Astrocyte of the spinal cord (primary cell): ENCODE results near the gene AREG.

Experiments
- DNase-seq: peaks from one replicate; pipeline ENCODE4 v3.0.0; 2011; ENCODE audit warnings: low read depth, low spot score
- H3K4me3 ChIP-seq: 2 replicates; pipeline ENCODE4 v1.5.1; 2011; ENCODE audit warnings: low read depth, mild to moderate bottlenecking, low read length, moderate library complexity
- in situ Hi-C: cut with HindIII; loops from 2 replicates; pipeline ENCODE4 v1.10.0; 2017; ENCODE audit warnings: low sequenced_read_pairs
- TF ChIP-seq, protein P1 (sequence below): IDR thresholded peaks from 2 replicates; pipeline ENCODE4 v1.5.1; 2012; ENCODE audit warnings: low read depth, mild to moderate bottlenecking, low read length, inconsistent platforms

Gene AREG

DNA sequence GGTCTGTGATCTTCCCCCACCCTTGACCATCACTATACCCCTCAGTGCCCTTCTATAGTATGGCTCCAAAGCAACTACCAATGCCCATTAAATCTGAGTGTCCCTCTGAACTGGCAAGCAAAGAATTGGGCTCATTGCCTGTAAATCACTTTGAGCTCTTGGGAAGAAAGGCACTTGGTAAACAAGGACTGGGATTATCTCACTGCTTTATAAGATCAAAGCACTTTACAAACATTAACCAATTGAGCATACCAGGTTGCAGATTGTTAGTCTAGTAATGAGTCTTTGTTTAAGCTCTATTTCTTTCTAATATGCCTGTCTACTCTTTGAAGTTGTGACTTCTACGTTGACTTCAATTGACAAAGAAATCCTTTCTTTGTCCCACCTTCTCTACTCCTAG lies 34.1 kb downstream of the AREG start:
- TF ChIP-seq, protein P1, sequence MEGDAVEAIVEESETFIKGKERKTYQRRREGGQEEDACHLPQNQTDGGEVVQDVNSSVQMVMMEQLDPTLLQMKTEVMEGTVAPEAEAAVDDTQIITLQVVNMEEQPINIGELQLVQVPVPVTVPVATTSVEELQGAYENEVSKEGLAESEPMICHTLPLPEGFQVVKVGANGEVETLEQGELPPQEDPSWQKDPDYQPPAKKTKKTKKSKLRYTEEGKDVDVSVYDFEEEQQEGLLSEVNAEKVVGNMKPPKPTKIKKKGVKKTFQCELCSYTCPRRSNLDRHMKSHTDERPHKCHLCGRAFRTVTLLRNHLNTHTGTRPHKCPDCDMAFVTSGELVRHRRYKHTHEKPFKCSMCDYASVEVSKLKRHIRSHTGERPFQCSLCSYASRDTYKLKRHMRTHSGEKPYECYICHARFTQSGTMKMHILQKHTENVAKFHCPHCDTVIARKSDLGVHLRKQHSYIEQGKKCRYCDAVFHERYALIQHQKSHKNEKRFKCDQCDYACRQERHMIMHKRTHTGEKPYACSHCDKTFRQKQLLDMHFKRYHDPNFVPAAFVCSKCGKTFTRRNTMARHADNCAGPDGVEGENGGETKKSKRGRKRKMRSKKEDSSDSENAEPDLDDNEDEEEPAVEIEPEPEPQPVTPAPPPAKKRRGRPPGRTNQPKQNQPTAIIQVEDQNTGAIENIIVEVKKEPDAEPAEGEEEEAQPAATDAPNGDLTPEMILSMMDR, result no peak
- H3K4me3 ChIP-seq, result no peak overlapping the region
- no peak for DNase-seq
- in situ Hi-C loops, result no loop called here

DNA sequence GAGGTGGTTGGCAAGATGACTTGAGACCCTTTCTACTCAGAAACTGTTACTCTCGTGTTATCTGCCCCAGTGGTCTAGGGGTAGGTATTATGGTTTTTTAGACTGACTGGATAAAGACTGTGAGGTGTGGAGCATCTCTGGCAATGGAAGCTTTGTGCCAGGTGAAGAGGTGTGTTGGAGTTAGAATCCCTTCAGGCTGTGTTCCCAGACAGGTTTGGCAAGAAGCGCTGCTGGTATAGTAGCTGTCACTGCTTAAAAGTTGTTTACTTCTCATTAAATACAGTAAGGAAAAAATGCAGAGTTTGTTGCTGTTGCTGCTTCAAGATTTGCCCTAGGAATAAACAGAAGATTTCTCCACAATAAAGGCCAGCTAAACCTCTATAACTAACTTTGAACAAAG lies 35.3 kb downstream of the AREG start:
- no peak overlapping the region for H3K4me3 ChIP-seq
- in situ Hi-C loops, result no loop called here
- no peak for DNase-seq
- TF ChIP-seq, protein P1, result no peak

DNA sequence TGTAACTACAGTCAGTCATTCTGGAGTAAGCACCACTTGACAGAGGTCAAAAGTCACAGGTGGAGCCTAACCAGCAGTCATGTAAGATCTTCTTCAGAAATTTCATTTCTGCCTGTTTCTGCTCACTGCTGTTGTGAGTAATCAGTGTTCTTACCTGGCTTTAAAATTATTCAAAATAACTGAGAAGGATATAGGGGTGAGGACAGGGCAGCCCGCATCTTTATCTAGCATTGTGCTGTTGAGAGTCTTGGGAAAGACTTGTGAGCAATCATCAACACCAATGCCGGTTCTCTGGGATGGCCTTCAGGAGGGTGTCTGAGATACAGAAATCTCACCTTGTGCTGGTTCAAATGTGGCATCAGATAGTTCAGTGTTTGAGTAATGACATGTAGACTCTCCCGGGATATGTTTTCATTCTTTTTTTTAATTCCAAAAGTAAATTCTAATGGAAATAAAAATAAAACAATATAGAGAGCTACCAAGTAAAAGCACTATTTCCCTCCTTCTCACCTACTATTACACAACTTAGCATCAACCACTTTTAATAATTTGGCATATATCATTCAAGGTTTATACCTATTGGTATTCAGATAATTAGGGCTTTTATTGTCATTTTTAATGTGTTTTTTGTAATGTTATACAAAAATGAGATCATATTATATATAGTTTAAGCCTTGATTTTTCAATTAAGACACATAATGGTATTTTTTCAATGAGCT lies 37.1 kb downstream of the AREG start:
- in situ Hi-C loops, result no loop called here
- DNase-seq, result no peak
- H3K4me3 ChIP-seq, result no peak overlapping the region
- TF ChIP-seq, protein P1, result no peak

DNA sequence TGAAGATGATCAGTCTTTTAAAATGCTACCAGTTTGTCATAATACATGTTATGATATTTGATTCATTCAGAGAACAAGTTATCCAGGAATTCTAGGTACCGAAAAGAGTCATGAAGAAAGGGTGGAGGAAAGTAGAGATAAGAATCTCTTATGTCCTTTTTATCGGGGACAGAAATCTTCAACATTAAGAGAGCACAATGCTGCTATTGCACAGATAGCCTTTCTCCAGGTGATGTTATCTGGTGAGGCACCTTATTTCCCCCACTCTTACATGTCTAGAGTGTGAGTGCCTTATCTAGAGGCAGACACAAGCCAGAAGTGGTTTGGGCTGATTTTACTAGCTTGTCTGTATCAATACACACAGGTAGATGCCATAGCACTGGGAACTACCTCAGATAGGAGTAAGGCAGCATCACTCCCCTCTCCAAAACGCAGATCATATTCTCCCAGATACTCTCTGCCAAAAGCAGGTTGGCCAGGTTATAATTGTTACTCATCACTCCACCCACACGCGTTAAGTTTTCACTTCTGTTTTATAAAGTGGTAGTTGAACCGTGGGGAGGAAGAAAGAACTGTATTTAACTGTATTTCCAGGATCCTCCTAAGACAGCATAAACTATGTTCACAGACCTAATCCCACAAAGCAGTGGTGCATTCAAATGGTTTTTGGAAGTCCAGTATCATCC lies 38.4 kb downstream of the AREG start:
- DNase-seq, result no peak
- TF ChIP-seq, protein P1, result no peak
- H3K4me3 ChIP-seq, result no peak overlapping the region
- in situ Hi-C loops, result no loop called here

DNA sequence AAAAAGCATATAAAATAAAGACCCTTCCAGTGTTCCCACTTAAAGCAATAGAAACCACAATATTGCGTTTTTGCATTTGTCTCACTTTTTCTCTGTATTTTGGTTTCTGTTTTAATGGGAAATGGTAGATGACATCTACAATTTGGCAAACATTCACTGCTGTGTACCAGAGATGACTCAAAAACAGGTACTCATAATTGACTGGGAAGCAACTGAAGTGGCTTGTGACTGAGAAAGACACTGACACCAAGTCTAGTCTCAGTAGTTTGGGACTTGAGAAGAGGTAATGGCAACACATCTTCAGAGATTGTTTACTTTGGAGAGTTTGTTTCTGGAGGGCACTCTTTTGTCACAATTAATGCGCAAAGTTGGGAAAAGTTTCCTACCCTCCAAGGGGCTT lies 42.0 kb downstream of the AREG start:
- no peak for DNase-seq
- in situ Hi-C loops, result no loop called here
- H3K4me3 ChIP-seq, result no peak overlapping the region
- TF ChIP-seq, protein P1, result no peak

DNA sequence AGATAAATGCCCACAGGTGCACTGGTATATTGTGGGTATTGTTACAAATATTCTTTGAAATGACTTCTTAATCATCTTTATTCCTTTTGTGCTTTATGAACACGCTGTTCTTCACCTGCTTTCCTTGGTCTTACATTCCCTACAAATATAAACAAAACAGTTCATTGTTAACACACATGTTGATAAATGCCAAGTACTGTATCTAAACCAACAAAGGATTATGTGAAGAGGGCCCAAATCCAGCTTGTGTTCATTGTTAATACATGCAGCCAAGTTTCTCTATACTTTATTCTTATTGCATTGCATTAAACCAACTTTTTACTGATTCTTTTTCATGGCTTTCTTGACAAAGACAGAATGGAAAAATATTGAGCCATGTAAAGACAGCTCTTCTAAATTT lies 42.8 kb downstream of the AREG start:
- in situ Hi-C loops, result no loop called here
- TF ChIP-seq, protein P1, result no peak
- no peak overlapping the region for H3K4me3 ChIP-seq
- DNase-seq, result no peak
